ENCODE measurements around the gene MINAR1.
A peak's percentile ranks its signal among the peaks of the same experiment; 100 is the strongest.

Gene MINAR1

DNA sequence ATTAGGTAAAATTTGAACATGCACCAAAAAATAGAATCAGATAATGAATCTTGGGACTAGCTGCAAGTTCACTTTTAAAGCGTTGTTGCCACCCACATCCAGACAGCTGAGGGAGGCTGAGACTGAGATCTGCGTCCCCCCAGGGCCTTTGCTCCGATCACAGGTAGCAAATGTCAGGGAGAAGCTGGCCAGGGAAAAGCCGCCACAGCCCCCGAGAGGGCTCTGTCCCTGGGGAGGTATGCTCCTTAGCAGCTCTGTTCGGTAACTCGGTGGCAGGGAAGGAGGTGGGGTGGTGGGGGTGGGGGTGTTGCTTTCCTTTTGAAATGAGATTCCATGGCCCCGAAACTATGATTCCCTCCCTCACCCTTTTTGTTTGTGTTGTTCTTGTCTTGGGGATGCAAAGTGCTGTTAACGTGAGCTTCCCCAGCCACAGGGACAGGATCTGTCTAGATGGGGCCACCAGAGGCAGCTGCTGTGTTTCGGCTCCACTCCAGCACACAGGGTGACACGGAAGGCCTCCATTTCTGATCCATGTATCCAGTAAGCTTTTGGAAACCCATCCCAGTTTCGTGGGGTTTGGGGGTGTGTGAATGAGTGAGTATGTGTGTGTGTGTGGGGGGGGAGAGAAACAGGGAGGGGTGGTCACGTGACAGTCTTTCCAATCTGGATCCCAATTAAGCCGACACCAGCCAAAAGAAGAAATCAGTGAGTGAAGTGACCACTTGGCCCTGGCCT, 1.1 kb upstream of the MINAR1 start:
- ChIA-PET CTCF (interaction anchor here (0.6 to 0.8 kb wide), 2 partner anchors 13 to 1048 kb away, joined by 3 to 5 read pairs; no protein-coding TSS in a partner anchor), POLR2A (ENCODE audit: low non-redundant PET) (no interaction called here)
- no peak for DNase-seq (ENCODE audit: low spot score)
- TF ChIP-seq CTCF (conservative IDR thresholded peaks at IDR 0.05; ENCODE audit: low read depth) = no peak
- no peak overlapping the region for H3K27ac ChIP-seq

GRCh38 chr15:79432345-79433275, 474 bp downstream of the MINAR1 start:
- no peak overlapping the region for H3K27ac ChIP-seq
- CTCF ChIA-PET = interaction anchor here (0.6 kb wide), 2 partner anchors 89 to 278 kb away, joined by 3 to 4 read pairs; no protein-coding TSS in a partner anchor
- peak; percentile 4 for DNase-seq (ENCODE audit: low spot score)
- TF ChIP-seq CTCF (conservative IDR thresholded peaks at IDR 0.05; ENCODE audit: low read depth) = no peak
- POLR2A ChIA-PET (ENCODE audit: low non-redundant PET) = no interaction called here

GRCh38 chr15:79433276-79433990, 1.3 kb downstream of the MINAR1 start:
- no peak for TF ChIP-seq CTCF (conservative IDR thresholded peaks at IDR 0.05; ENCODE audit: low read depth)
- POLR2A ChIA-PET (ENCODE audit: low non-redundant PET) = no interaction called here
- no peak for DNase-seq (ENCODE audit: low spot score)
- CTCF ChIA-PET = no interaction called here
- no peak overlapping the region for H3K27ac ChIP-seq

GRCh38 chr15:79434361-79434760, 2.2 kb downstream of the MINAR1 start:
- H3K27ac ChIP-seq = no peak overlapping the region
- POLR2A ChIA-PET (ENCODE audit: low non-redundant PET) = no interaction called here
- TF ChIP-seq CTCF (conservative IDR thresholded peaks at IDR 0.05; ENCODE audit: low read depth) = no peak
- DNase-seq (ENCODE audit: low spot score) = no peak
- CTCF ChIA-PET = interaction anchor here (0.7 kb wide), 1 partner anchor 54 kb away, joined by 3 read pairs; no protein-coding TSS in a partner anchor

- DNase-seq (ENCODE audit: low spot score) = no peak
- POLR2A ChIA-PET (ENCODE audit: low non-redundant PET) = no interaction called here
Measured at GRCh38 chr15:79436037-79436780, 4.1 kb downstream of the MINAR1 start.

More at GRCh38 chr15:79436037-79436780, 4.1 kb downstream of the MINAR1 start:
- H3K27ac ChIP-seq = no peak overlapping the region
- CTCF ChIA-PET = no interaction called here
- TF ChIP-seq CTCF (conservative IDR thresholded peaks at IDR 0.05; ENCODE audit: low read depth) = no peak

Data from RWPE1 (cell line).